Gastrocnemius medialis (tissue), 4 donors: ENCODE data around the gene RAD23B.

ENCODE experiments used
- CTCF ChIP-seq, 5 experiments: fragments of 450-650 bp in 3 of 5; fragments of 200-600 bp in 2 of 5; sonication (generic) in 2 of 5; IDR thresholded peaks in 4 of 5; conservative IDR thresholded peaks in 1 of 5; 1 replicate in 4 of 5; 2 replicates in 1 of 5; pipeline ENCODE4 v1.5.1; 2016 to 2019; ENCODE audit warnings: antibody characterized with exemption in 5 of 5, mild to moderate bottlenecking in 3 of 5, moderate library complexity in 3 of 5
- POLR2A ChIP-seq, 2 donors: fragments of 450-650 bp; IDR thresholded peaks; one replicate each; pipeline ENCODE4 v1.6.1; 2017; ENCODE audit warnings: antibody characterized with exemption in 2 of 2, mild to moderate bottlenecking in 2 of 2, moderate library complexity in 2 of 2

- no peak for TF ChIP-seq CTCF (IDR thresholded peaks at IDR 0.05 in 4 of 5, conservative IDR thresholded peaks at IDR 0.05 in 1 of 5)
- TF ChIP-seq POLR2A (IDR thresholded peaks at IDR 0.05): no peak
Observed at GRCh38 chr9:107307331-107307730, 24.3 kb downstream of the RAD23B start.
